ENCODE data around the gene C2orf78.
"Not testable (repeated sequence)": the region's sequence is repeated elsewhere in the genome, so short reads cannot be mapped to it uniquely, and the experiment has no call there.

Gene C2orf78, protein sequence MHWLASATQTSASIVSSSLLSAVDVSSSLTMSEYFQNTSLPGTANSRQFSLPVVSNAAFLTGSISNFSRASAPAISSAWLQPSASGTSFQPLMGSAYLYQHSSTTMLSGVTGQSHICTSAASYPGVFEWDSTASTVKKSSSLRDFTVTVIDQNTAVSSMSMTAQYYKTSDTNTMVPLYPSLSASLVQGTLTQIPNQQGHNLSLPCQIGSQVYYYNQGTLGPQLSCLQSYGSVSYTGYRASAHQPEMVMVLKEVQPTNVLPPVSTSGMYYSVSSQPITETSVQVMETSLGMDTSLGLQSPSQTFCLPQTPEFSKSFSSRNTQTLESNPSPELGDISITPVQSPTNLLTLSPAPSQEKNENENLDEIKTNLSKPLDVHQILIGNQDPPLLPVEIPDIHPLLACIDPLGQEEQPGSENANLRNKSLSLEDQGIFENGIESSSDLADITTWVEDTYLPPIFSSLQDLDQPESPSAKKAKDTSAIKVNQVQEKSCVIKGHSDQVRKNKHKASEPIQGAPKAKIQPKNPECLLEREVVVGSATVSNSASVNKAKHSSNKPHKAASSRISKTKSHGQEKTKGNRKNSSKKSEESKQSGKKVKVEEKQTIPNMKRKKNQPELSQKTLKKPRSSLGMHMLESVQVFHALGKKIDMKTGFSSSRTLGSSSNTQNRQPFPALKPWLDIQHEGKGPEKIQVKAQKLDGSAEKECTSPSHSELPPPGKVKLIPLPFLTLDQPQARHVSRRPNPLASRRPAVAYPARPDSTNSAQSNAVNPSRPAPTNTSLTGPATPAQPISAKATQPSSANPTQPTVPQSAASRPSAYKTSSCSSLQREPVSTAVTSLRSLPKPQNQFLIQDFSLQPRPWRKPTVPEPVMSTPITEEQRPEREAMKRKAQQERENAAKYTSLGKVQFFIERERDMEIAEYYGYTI

DNA sequence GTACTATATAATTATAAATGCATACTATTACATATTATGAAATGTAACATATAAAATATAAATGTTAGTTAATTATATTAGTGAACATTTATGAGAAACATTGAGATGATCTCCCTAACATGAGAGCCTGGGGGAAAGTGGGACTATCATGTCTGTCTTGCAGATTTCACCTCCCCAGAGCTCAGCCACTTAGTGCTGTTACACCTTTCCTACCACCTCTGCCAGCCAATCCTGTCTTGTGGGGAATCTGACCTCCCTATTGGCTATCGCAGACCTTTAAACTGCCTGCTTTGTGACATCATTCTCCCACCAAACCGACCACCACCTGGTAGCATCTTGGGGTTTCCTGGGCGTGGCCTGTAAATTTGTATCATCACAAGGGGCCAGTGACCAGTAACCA lies at the start of gene C2orf78:
C2orf78 (plus strand) TSS at position 301 of the 400 bp plus-strand sequence. CDS start 127 bp downstream, outside the sequence.
- DNase-seq (ENCODE audit: extremely low read depth in 1 of 2, low read depth in 1 of 2), result not testable (repeated sequence)

- DNase-seq (ENCODE audit: extremely low read depth in 1 of 2, low read depth in 1 of 2), result no peak
These were observed 47.6 kb upstream of the C2orf78 start for GRCh38 chr2:73736378-73736777.

DNA sequence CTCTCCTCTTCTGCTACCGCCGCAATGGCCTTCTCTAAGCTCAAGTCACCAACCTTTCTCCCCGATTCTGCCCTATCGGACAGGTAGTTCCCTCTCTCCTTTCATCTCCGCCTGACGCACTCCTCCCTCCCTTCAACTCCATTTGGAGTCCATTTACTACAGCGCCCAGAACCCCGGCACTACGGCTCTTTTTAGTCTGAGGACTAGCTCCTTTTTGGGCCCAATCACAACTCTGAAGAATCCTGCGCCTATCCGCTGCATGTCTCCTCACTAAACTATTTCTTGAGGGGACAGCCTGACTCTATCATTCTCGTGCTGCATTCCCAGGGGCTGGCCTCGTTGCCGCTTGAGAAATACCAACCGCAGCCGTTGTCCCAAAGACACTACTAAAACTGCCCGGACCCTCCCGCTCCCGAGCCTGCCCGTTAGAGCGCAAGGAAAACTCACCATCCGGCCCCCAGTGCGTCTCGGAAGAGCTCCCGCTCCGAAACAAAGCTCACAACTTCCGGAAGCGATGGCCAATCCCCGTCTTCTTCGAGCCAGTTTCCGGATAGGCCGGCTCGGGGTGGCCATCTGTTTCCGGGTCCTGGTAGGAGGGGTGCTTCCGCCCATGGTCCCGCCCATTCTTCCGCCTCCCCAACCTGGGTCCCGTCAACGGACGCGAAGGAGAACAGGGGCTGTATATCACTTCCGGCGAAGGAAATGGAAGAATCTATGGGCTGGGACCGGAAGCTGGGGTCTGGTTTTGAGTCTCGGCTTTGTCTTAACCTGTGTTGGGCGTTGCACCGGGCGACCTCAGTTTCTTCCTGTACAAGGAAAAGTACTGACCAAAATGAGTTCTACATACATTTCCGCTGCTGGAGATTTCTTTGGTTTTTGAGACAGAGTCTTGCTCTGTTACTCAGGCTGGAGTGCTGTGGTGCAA lies 46.9 kb upstream of the C2orf78 start, which contains the start of gene TPRKB:
TPRKB (minus strand) TSS at position 491 of the 925 bp plus-strand sequence. CDS start 2,776 bp downstream, outside the sequence.
- DNase-seq (ENCODE audit: extremely low read depth in 1 of 2, low read depth in 1 of 2), result peak; percentile 91 to 96

GRCh38 chr2:73739101-73739500 lies 44.9 kb upstream of the C2orf78 start:
- DNase-seq (ENCODE audit: extremely low read depth in 1 of 2, low read depth in 1 of 2), result no peak

GRCh38 chr2:73740767-73741166 lies 43.2 kb upstream of the C2orf78 start:
- DNase-seq (ENCODE audit: extremely low read depth in 1 of 2, low read depth in 1 of 2), result no peak

GRCh38 chr2:73746015-73746876 lies 37.7 kb upstream of the C2orf78 start:
- DNase-seq (ENCODE audit: extremely low read depth in 1 of 2, low read depth in 1 of 2), result no peak

- DNase-seq (ENCODE audit: extremely low read depth in 1 of 2, low read depth in 1 of 2), result no peak
These were observed 37.1 kb upstream of the C2orf78 start for GRCh38 chr2:73746877-73747208.

GRCh38 chr2:73749314-73749713 lies 34.7 kb upstream of the C2orf78 start:
- no peak for DNase-seq (ENCODE audit: extremely low read depth in 1 of 2, low read depth in 1 of 2)

DNA sequence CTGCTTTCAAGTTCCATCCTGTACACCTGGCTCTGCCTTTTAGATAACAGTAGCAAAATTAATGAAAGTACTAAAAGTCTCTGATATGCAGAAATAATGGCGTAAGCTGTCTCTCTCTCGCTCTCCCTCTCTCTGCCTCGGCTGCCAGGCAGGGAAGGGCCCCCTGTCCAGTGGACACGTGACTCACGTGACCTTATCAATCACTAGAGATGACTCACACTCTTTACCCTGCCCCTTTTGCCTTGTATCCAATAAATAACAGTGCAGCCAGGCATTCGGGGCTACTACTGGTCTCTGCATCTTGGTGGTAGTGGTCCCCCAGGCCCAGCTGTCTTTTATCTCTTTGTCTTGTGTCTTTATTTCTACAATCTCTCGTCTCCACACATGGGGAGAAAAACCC lies 29.7 kb upstream of the C2orf78 start:
- not testable (repeated sequence) for DNase-seq (ENCODE audit: extremely low read depth in 1 of 2, low read depth in 1 of 2)

GRCh38 chr2:73759285-73759764 lies 24.7 kb upstream of the C2orf78 start:
- DNase-seq (ENCODE audit: extremely low read depth in 1 of 2, low read depth in 1 of 2), result no peak

DNA sequence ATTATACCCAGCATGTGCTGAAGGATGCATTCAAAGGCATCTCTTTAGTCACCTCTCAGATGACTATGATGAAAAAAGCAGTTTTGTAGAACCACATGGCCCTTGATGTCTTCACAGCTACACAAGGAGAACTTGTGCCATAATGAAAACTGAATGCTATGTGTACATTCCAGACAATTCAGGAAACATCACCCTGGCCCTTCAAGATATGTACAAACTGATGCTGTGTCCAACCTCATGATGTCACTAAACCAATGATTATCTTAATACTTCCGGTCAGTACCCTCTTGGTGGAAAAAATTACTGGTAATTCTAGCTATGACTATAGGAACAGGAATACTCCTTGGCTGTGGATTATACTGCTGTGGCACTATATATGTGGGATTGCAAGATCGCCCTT lies 24.1 kb upstream of the C2orf78 start:
- DNase-seq (ENCODE audit: extremely low read depth in 1 of 2, low read depth in 1 of 2), result no peak

GRCh38 chr2:73762571-73762970 lies 21.4 kb upstream of the C2orf78 start:
- DNase-seq (ENCODE audit: extremely low read depth in 1 of 2, low read depth in 1 of 2), result no peak

DNA sequence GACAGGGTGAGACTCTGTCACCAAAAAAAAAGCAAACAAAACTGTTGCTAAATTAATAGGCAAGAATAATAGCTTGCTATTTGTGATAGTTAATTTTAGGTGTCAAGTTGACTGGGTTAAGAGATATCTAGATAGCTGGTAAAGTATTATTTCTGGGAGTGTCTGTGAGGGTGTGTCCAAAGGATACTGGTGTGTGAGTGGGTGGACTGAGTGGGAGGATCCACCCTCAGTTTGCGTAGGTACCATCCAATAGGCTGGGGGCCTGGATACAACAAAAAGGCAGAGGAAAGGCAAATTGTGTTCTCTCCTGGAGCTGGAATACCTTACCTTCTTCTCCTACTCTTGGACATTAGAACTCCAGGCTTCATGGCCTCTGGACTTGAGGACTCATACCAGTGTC lies 19.0 kb upstream of the C2orf78 start:
- no peak for DNase-seq (ENCODE audit: extremely low read depth in 1 of 2, low read depth in 1 of 2)

- DNase-seq (ENCODE audit: extremely low read depth in 1 of 2, low read depth in 1 of 2), result no peak
These were observed 17.6 kb upstream of the C2orf78 start for GRCh38 chr2:73766349-73766748.

- DNase-seq (ENCODE audit: extremely low read depth in 1 of 2, low read depth in 1 of 2), result no peak
These were observed 17.0 kb upstream of the C2orf78 start for GRCh38 chr2:73766994-73767393.

GRCh38 chr2:73770725-73771124 lies 13.3 kb upstream of the C2orf78 start:
- DNase-seq (ENCODE audit: extremely low read depth in 1 of 2, low read depth in 1 of 2), result no peak

DNA sequence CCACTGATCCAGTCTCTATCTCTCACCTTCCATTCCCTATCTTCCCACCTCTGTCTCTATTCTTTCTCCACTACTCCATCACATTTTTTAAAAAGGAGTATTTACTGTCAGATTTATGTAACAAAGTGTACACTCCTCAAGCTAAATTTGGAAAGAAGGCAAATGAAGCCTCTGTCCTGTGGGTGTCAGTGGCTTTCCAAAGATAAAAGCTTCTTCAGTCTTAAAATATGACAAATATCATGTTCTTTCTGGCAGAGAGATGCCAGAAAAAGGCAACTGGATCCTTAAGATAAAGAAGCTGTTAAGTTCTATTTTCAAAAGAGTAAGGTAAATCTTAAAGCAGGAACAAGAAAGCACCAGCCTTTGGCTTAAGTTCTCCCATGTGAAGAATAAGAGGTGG lies 11.2 kb upstream of the C2orf78 start:
- DNase-seq (ENCODE audit: extremely low read depth in 1 of 2, low read depth in 1 of 2), result no peak

DNA sequence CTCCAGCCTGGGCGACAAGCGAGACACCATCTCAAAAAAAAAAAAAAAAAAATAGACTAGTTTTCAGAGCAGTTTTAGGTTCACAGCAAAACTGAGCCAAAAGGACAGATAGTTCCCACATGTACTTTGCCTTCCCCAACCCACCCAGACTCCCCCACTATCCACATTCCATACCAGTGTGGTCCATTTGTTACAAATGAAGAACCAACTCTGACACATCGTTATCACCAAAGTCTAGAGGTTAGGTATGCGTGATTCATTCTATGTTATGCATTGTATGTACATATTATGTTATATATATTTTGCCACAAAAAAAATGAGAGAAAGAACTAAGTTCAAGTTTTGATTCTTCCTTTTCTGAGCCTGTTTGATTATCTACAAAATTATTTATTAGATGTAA lies 7.6 kb upstream of the C2orf78 start:
- no peak for DNase-seq (ENCODE audit: extremely low read depth in 1 of 2, low read depth in 1 of 2)

DNA sequence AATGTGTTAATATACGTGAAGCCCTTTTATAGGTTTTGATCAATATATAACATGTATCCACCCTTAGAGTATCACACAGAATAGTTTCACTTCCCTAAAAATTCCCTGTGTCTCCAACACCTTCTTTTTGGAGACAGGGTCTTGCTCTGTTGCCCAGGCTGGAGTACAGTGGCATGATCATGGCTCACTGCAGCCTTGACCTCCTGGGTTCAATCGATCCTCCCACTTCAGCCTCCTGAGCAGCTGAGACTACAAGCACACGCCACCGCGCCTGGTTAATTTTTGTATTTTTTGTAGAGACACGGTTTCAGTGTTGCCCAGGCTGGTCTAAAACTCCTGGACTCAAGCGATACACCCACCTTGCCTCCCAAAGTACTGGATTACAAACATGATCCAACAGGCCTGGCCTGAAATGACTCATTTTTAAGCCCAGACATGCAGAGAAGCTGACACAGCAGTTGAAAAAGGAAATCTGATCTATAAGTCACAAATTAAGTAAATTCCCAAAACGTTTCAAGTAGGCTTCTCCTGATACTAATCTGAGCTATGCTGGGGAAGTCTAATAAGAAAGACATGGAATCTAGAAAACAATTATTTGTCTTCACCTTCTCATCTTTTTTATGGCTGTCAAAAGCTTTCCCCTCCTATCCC lies 7.0 kb upstream of the C2orf78 start:
- DNase-seq (ENCODE audit: extremely low read depth in 1 of 2, low read depth in 1 of 2), result no peak
